Kidney (tissue), 11 donors: ENCODE data around the gene SPDYE2. TPM values are rescaled to one million over a fixed set of nuclear protein-coding genes. Genes with fewer than 3 reads are reported as not detected.
"Not testable (repeated sequence)": the region's sequence is repeated elsewhere in the genome, so short reads cannot be mapped to it uniquely, and the experiment has no call there.

Source experiments
- DNase-seq, 5 donors: peaks; one replicate each; pipeline ENCODE4 v3.0.0-alpha.2; 2013 to 2020
- FAIRE-seq: peaks from 2 replicates; lab custom pipeline; 2012; peaks lifted over from hg19 to GRCh38; lab: Jason Lieb, UNC
- H3K27ac ChIP-seq, 2 donors: one replicate each; pipeline ENCODE4 v1.7.0; 2013; ENCODE audit warnings: low read depth in 2 of 2, low read length in 2 of 2, inconsistent platforms in 1 of 2
- H3K27me3 ChIP-seq: one replicate; pipeline ENCODE4 v1.7.1; 2013; ENCODE audit warnings: low read length, inconsistent platforms; ENCODE audit not compliant: control insufficient read depth, insufficient read depth
- H3K36me3 ChIP-seq, 3 donors: one replicate each; pipeline versions ENCODE4 v1.7.0 to v1.7.1; 2013; ENCODE audit warnings: low read length in 3 of 3, control low read depth in 1 of 3, inconsistent platforms in 1 of 3; ENCODE audit not compliant: insufficient read depth in 3 of 3, control insufficient read depth in 2 of 3
- H3K4me1 ChIP-seq, 3 donors: one replicate each; pipeline versions ENCODE4 v1.7.0 to v1.7.1; 2013; ENCODE audit warnings: low read length in 3 of 3, inconsistent platforms in 1 of 3, low read depth in 1 of 3; ENCODE audit not compliant: control insufficient read depth in 2 of 3, insufficient read depth in 2 of 3
- H3K4me3 ChIP-seq, 3 donors: one replicate each; pipeline versions ENCODE4 v1.7.0 to v1.8.1; 2013; ENCODE audit warnings: low read length in 3 of 3, control low read depth in 1 of 3, inconsistent platforms in 1 of 3
- H3K9ac ChIP-seq, 3 donors: one replicate each; pipeline versions ENCODE4 v1.7.0 to v1.7.1; 2013; ENCODE audit warnings: low read length in 3 of 3, control low read depth in 1 of 3, inconsistent platforms in 1 of 3
- H3K9me3 ChIP-seq, 3 donors: one replicate each; pipeline versions ENCODE4 v1.7.0 to v1.7.1; 2013; ENCODE audit warnings: low read length in 3 of 3, control low read depth in 1 of 3, inconsistent platforms in 1 of 3; ENCODE audit not compliant: control insufficient read depth in 2 of 3, insufficient read depth in 1 of 3
- intact Hi-C: fragments of 100-400 bp; cut with DNase I; formaldehyde crosslinking; loops from one replicate; pipeline ENCODE4 v1.11.1; 2022
- polyA plus RNA-seq: library from polyadenylated mRNA; stranded (reverse); fragments of 350-450 nt; fragmentation: Illumina TruSeq; extraction: RNeasy Lipid Tissue Mini Kit (QIAGEN cat#74804); gene quantifications from one replicate; pipeline ENCODE4 v1.2.3, GENCODE V29; 2014; ENCODE audit warnings: low read depth, low replicate concordance; ENCODE audit not compliant: insufficient read depth
- total RNA-seq: library from RNA; stranded (reverse); fragmentation: NEBNext Ultra II Directional; extraction: Animal tissue kit (Norgen Biotek cat#: 25700); gene quantifications from one replicate; pipeline ENCODE4 v1.2.1, GENCODE V29; 2021
- donor health status: control.
- donor health status: control.
- donor health status: DM: yes; HTN: yes; CAD: no.
- donor health status: Normal renal cell carcinoma (clear cell type).

SPDYE2 gene
- total and polyA plus RNA-seq, 2 donors from 2014 or later: 0.50 TPM; not detected in 1

- H3K9ac ChIP-seq, H3K9me3 ChIP-seq, H3K36me3 ChIP-seq, H3K4me3 ChIP-seq, H3K27ac ChIP-seq, H3K27me3 ChIP-seq, H3K4me1 ChIP-seq, intact Hi-C loops, FAIRE-seq, DNase-seq: not testable (repeated sequence)
Observed at GRCh38 chr7:102577315-102578240, 26.6 kb downstream of the SPDYE2 start.

- intact Hi-C loops, H3K27ac ChIP-seq, H3K27me3 ChIP-seq, H3K9ac ChIP-seq, H3K4me1 ChIP-seq, FAIRE-seq, H3K4me3 ChIP-seq, H3K36me3 ChIP-seq, H3K9me3 ChIP-seq: not testable (repeated sequence)
- peak in 1 of 5 donors; percentile 47 for DNase-seq
Observed at GRCh38 chr7:102578486-102578885, 27.5 kb downstream of the SPDYE2 start.

DNA sequence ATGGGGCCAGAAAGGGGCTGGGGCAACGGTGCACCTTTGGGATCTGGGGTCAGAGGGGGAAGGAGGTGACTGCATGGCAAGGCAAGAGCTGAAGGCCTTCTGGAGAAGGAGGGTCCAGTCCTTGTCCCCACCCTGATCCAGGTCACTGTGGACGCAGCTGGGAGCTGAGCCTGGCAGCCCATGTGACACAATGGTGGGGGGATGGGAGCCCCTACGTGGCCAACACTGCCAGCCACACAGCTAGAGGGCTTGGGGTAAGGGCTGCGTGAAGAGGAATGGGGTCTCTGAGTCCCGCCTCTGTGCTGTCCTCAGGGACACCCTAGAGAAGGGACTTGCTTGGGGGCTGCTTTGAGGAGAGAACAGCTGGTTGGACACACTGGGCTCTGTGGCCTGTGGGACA, 30.7 kb downstream of the SPDYE2 start:
- H3K27ac ChIP-seq, H3K9ac ChIP-seq, FAIRE-seq, H3K9me3 ChIP-seq, H3K4me1 ChIP-seq, intact Hi-C loops, DNase-seq, H3K36me3 ChIP-seq, H3K27me3 ChIP-seq, H3K4me3 ChIP-seq: not testable (repeated sequence)

- H3K4me1 ChIP-seq, H3K9me3 ChIP-seq, intact Hi-C loops, FAIRE-seq, H3K36me3 ChIP-seq, H3K27me3 ChIP-seq, H3K4me3 ChIP-seq, H3K9ac ChIP-seq, DNase-seq, H3K27ac ChIP-seq: not testable (repeated sequence)
Observed at GRCh38 chr7:102583495-102583894, 32.5 kb downstream of the SPDYE2 start.

GRCh38 chr7:102589857-102590256, 38.8 kb downstream of the SPDYE2 start:
- H3K36me3 ChIP-seq, intact Hi-C loops, DNase-seq, H3K4me3 ChIP-seq, H3K27me3 ChIP-seq, H3K27ac ChIP-seq, H3K4me1 ChIP-seq, H3K9ac ChIP-seq, FAIRE-seq, H3K9me3 ChIP-seq: not testable (repeated sequence)

DNA sequence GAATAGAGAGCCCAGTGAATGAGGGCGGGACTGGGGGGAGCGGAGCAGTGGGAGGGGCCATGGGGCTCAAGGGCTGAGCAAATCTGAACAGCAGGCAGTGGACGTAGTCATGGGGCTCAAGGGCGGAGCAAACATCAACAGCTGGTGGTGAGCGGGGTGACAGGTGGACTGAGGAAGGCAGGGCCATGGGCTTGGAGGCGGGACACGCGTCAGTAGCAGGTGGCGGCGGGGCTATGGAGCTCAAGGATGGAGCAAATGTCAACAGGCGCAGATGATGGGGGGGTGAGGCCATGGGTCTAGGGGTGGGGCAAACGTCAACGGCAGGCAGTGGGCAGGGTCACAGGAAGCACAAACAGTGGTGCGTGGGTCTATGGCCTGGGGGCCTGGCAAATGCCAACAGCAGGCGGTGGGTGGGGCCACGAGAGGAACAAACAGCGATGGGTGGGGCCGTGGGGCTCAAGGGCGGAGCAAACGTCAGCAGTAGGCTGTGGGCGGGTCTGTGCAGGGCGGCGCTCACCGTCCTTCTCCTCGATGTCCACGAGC, 41.5 kb downstream of the SPDYE2 start:
- FAIRE-seq, H3K27me3 ChIP-seq, H3K9ac ChIP-seq, H3K27ac ChIP-seq, H3K4me1 ChIP-seq, intact Hi-C loops, H3K36me3 ChIP-seq, H3K9me3 ChIP-seq, H3K4me3 ChIP-seq: not testable (repeated sequence)
- DNase-seq: peak in 1 of 5 donors; percentile 89

DNA sequence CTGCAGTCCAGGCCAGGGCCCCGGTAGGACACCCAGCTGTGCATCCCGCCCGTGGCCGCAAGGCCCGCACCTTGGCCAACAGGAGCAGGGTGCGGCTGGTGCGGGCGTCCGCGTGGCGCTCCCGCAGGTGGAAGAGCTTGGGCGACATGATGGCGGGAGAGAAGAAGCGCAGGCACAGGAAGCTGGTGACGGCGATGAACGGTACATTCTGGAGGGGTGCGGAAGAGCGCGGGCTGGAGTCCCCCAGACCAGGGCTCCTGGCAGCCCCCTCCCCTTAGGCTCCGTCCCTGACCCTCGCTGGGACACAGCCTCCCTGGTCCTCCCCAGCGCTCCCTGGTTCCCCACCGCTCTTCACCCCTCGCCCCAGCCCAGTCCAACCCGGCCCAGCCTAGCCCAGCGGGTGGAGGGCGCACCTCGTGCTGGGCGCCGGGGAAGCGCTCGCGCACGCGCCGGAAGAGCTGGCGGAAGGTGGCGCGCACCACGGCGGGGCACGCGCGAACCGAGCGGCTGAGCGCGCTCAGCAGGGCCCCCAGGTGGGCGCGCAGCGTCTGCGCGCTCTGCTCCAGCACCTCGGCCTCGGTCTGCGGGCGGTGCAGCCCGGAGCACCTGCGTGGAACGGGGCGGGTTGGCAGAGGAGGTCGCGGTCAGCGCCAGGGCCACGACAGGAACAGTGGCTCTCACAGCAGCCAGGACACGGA, 42.8 kb downstream of the SPDYE2 start:
- FAIRE-seq, H3K4me1 ChIP-seq, H3K36me3 ChIP-seq, intact Hi-C loops, DNase-seq, H3K9ac ChIP-seq, H3K27me3 ChIP-seq, H3K9me3 ChIP-seq, H3K4me3 ChIP-seq, H3K27ac ChIP-seq: not testable (repeated sequence)

GRCh38 chr7:102596036-102596435, 45.0 kb downstream of the SPDYE2 start:
- H3K27me3 ChIP-seq, H3K36me3 ChIP-seq, FAIRE-seq, H3K9me3 ChIP-seq, H3K4me3 ChIP-seq, H3K9ac ChIP-seq, intact Hi-C loops, H3K4me1 ChIP-seq, H3K27ac ChIP-seq: not testable (repeated sequence)
- DNase-seq: peak in 1 of 5 donors; percentile 22
